HEK293 (cell line): ENCODE results near the gene DDX54.
A peak's percentile ranks its signal among the peaks of the same experiment; 100 is the strongest.

ENCODE experiments used
- CTCF ChIA-PET: fragments of 350-600 bp; formaldehyde crosslinking; extraction: SDS; loops from one replicate; lab custom pipeline; 2021; ENCODE audit warnings: antibody characterized with exemption; lab: Yijun Ruan, JAX
- POLR2A ChIA-PET: fragments of 300-600 bp; formaldehyde crosslinking; extraction: SDS; loops from one replicate; lab custom pipeline; 2020; ENCODE audit warnings: antibody characterized with exemption, inconsistent platforms; lab: Yijun Ruan, JAX
- H3K27ac ChIP-seq: fragments of 200-500 bp; sonication (Bioruptor generic); 2 replicates; pipeline ENCODE4 v1.5.1; 2014; ENCODE audit warnings: low read depth, low read length, control low read depth, inconsistent platforms; ENCODE audit errors: extremely low read depth
- H3K36me3 ChIP-seq, 2 experiments: fragments of 200-500 bp in 1 of 2; sonication (Bioruptor generic) in 1 of 2; 1 replicate in 1 of 2; 2 replicates in 1 of 2; pipeline ENCODE4 v1.5.1; 2014 to 2017; ENCODE audit warnings: inconsistent platforms in 2 of 2, low read length in 2 of 2; ENCODE audit not compliant: control insufficient read depth in 2 of 2, insufficient read depth in 1 of 2
- H3K4me1 ChIP-seq: fragments of 200-500 bp; sonication (Bioruptor generic); 2 replicates; pipeline ENCODE4 v1.5.1; 2014; ENCODE audit warnings: mild to moderate bottlenecking, low read length, inconsistent platforms; ENCODE audit not compliant: control insufficient read depth, insufficient read depth
- H3K4me3 ChIP-seq: 2 replicates; pipeline ENCODE4 v1.5.1; 2011; ENCODE audit warnings: low read depth, mild to moderate bottlenecking, control low read depth, low read length, moderate library complexity
- H3K9me3 ChIP-seq: fragments of 200-500 bp; sonication (Bioruptor generic); 2 replicates; pipeline ENCODE4 v1.5.1; 2014; ENCODE audit warnings: low read depth, low read length, inconsistent platforms; ENCODE audit not compliant: control insufficient read depth, insufficient read depth
- AEBP2 ChIP-seq: fragments of 450-650 bp; formaldehyde crosslinking; IDR thresholded peaks from 2 replicates; pipeline ENCODE4 v1.5.1; 2016; ENCODE audit warnings: missing biosample characterization, missing genetic modification characterization, borderline replicate concordance
- HIC1 ChIP-seq: fragments of 450-650 bp; formaldehyde crosslinking; IDR thresholded peaks from 2 replicates; pipeline ENCODE4 v1.5.1; 2016; ENCODE audit warnings: missing biosample characterization, missing genetic modification characterization
- OSR2 ChIP-seq: fragments of 450-650 bp; formaldehyde crosslinking; IDR thresholded peaks from 2 replicates; pipeline ENCODE4 v1.5.1; 2016; ENCODE audit warnings: missing biosample characterization, missing genetic modification characterization
- SALL2 ChIP-seq: fragments of 450-650 bp; formaldehyde crosslinking; IDR thresholded peaks from 2 replicates; pipeline ENCODE4 v1.5.0; 2017; ENCODE audit warnings: missing biosample characterization, mild to moderate bottlenecking, missing genetic modification characterization, borderline replicate concordance
- ZBTB1 ChIP-seq: fragments of 450-650 bp; formaldehyde crosslinking; IDR thresholded peaks from 2 replicates; pipeline ENCODE4 v1.5.1; 2016; ENCODE audit warnings: missing biosample characterization, missing genetic modification characterization
- ZEB2 ChIP-seq: fragments of 450-650 bp; formaldehyde crosslinking; IDR thresholded peaks from 2 replicates; pipeline ENCODE4 v1.5.1; 2016; ENCODE audit warnings: missing biosample characterization, missing genetic modification characterization
- ZNF121 ChIP-seq: fragments of 450-650 bp; formaldehyde crosslinking; IDR thresholded peaks from 2 replicates; pipeline ENCODE4 v1.5.1; 2016; ENCODE audit warnings: missing biosample characterization, missing genetic modification characterization
- ZNF16 ChIP-seq: fragments of 450-650 bp; formaldehyde crosslinking; IDR thresholded peaks from 2 replicates; pipeline ENCODE4 v1.5.1; 2016; ENCODE audit warnings: low read depth, missing biosample characterization, missing genetic modification characterization
- ZNF211 ChIP-seq: fragments of 450-650 bp; formaldehyde crosslinking; IDR thresholded peaks from 2 replicates; pipeline ENCODE4 v1.5.1; 2016; ENCODE audit warnings: low read depth, missing biosample characterization, missing genetic modification characterization
- ZNF366 ChIP-seq: fragments of 450-650 bp; formaldehyde crosslinking; conservative IDR thresholded peaks from 2 replicates; pipeline ENCODE4 v1.5.1; 2016; ENCODE audit warnings: missing biosample characterization, missing genetic modification characterization
- ZNF37A ChIP-seq: fragments of 450-650 bp; IDR thresholded peaks from 2 replicates; pipeline ENCODE4 v1.5.1; 2018; ENCODE audit warnings: missing biosample characterization, missing genetic modification characterization
- ZNF398 ChIP-seq: fragments of 450-650 bp; formaldehyde crosslinking; IDR thresholded peaks from 2 replicates; pipeline ENCODE4 v1.5.1; 2017; ENCODE audit warnings: missing biosample characterization, missing genetic modification characterization
- ZNF433 ChIP-seq: fragments of 450-650 bp; formaldehyde crosslinking; IDR thresholded peaks from 2 replicates; pipeline ENCODE4 v1.5.1; 2016; ENCODE audit warnings: missing biosample characterization, missing genetic modification characterization, low read depth
- ZNF521 ChIP-seq: fragments of 450-650 bp; formaldehyde crosslinking; IDR thresholded peaks from 2 replicates; pipeline ENCODE4 v1.5.1; 2017; ENCODE audit warnings: missing biosample characterization, mild to moderate bottlenecking, missing genetic modification characterization
- ZNF548 ChIP-seq: fragments of 450-650 bp; formaldehyde crosslinking; IDR thresholded peaks from 2 replicates; pipeline ENCODE4 v1.5.1; 2016; ENCODE audit warnings: missing biosample characterization, missing genetic modification characterization
- ZNF596 ChIP-seq: fragments of 450-650 bp; IDR thresholded peaks from 2 replicates; pipeline ENCODE4 v1.5.0; 2018; ENCODE audit warnings: missing biosample characterization, mild to moderate bottlenecking, missing genetic modification characterization, moderate library complexity
- ZNF624 ChIP-seq: fragments of 450-650 bp; formaldehyde crosslinking; IDR thresholded peaks from 2 replicates; pipeline ENCODE4 v1.5.1; 2017; ENCODE audit warnings: missing biosample characterization, missing genetic modification characterization
- ZNF701 ChIP-seq: fragments of 450-650 bp; formaldehyde crosslinking; IDR thresholded peaks from 2 replicates; pipeline ENCODE4 v1.5.1; 2016; ENCODE audit warnings: missing biosample characterization, missing genetic modification characterization
- ZNF776 ChIP-seq: fragments of 450-650 bp; formaldehyde crosslinking; IDR thresholded peaks from 2 replicates; pipeline ENCODE4 v1.5.0; 2017; ENCODE audit warnings: missing biosample characterization, missing genetic modification characterization, borderline replicate concordance
- ZXDB ChIP-seq: fragments of 450-650 bp; formaldehyde crosslinking; IDR thresholded peaks from 2 replicates; pipeline ENCODE4 v1.5.1; 2016; ENCODE audit warnings: missing biosample characterization, missing genetic modification characterization
- TF ChIP-seq, protein P1 (sequence below): fragments of 450-650 bp; formaldehyde crosslinking; IDR thresholded peaks from 2 replicates; pipeline ENCODE4 v1.5.1; 2016; ENCODE audit warnings: missing biosample characterization, missing genetic modification characterization

The DDX54 gene

DNA sequence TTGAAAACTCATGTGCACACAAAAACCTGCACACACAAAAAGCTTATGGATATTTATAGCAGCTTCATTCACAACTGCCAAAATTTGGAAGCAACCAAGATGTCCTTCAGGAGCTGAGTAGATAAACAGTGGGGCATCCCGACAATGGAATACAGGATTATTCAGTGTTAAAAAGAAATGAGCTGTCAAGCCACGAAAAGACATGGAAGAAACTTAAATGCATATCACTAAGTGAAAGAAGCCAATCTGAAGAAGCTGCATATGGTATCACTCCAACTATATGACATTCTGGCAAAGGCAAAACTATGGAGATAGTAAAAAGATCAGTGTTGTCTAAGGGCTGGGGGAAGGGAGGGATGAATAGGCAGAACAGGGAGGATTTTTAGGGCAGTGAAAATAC is 30.7 kb upstream of the DDX54 start (continued):
- TF ChIP-seq ZNF398 (tag by site-specific recombination) (no peak), ZEB2 (tag by site-specific recombination) (no peak), ZNF521 (no peak), ZNF624 (tag by site-specific recombination) (no peak), ZNF211 (no peak), ZNF701 (tag by site-specific recombination) (no peak)

DNA sequence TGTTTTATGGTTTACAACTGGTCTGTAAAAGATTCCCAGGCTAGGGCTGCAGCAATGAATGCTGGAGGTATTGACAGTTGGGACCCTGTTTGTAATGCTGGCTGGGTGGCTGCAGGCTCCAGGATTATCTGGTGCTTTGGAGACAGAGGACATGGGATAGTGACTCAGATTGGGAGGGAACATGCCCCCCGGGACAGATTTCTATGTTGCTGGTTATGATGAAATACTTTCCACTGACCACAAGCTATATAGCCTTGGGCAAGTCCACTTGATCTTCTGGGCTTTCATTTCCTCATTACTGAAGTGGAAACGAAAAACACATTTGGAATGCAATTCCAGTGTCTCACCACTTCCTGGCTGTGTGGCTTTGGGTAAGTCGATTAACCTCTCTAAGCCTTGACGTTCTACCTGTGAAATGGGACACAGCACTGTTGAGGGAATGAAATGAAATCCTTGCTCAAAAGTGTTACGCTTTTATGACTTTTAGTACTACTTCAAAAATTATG is 29.7 kb upstream of the DDX54 start:
- ChIA-PET CTCF (interaction anchor here (0.6 kb wide), 1 partner anchor 1766 kb away, joined by 3 read pairs; no protein-coding TSS in a partner anchor), POLR2A (no interaction called here)
- H3K9me3 ChIP-seq = no peaks in the 10 kb centered on the region
- no peaks in the 10 kb centered on the region for H3K36me3 ChIP-seq
- no peak for TF ChIP-seq ZBTB1 (tag by site-specific recombination)
- no peak for TF ChIP-seq ZXDB (tag by site-specific recombination)
- TF ChIP-seq OSR2 (tag by site-specific recombination) = no peak
- TF ChIP-seq ZNF596 = no peak
- no peak for TF ChIP-seq ZNF433 (tag by site-specific recombination)
- no peak for TF ChIP-seq SALL2 (tag by site-specific recombination)
- TF ChIP-seq AEBP2 (tag by site-specific recombination) = no peak
- no peak for TF ChIP-seq ZNF548
- TF ChIP-seq ZNF366 (tag by site-specific recombination) = no peak
- TF ChIP-seq ZEB2 (tag by site-specific recombination) = 0 out of 2 replicates have a peak, but pooled peaks have one; percentile 27
- TF ChIP-seq HIC1 = 0 out of 2 replicates have a peak, but pooled peaks have one; percentile 18
- TF ChIP-seq ZNF37A (tag by site-specific recombination) = no peak
- no peak for TF ChIP-seq ZNF776
- no peak for TF ChIP-seq ZNF16
- no peak overlapping the region for H3K4me3 ChIP-seq
- H3K4me1 ChIP-seq = no peaks in the 10 kb centered on the region
- H3K27ac ChIP-seq = no peak overlapping the region

- Histone ChIP-seq H3K9me3 (no peaks in the 10 kb centered on the region), H3K4me3 (no peak overlapping the region), H3K27ac (no peak overlapping the region), H3K36me3 (no peaks in the 10 kb centered on the region)
- TF ChIP-seq ZNF121 (tag by site-specific recombination) = peak; percentile 65; the same call in 1 of the 2 replicates
- TF ChIP-seq, protein P1, sequence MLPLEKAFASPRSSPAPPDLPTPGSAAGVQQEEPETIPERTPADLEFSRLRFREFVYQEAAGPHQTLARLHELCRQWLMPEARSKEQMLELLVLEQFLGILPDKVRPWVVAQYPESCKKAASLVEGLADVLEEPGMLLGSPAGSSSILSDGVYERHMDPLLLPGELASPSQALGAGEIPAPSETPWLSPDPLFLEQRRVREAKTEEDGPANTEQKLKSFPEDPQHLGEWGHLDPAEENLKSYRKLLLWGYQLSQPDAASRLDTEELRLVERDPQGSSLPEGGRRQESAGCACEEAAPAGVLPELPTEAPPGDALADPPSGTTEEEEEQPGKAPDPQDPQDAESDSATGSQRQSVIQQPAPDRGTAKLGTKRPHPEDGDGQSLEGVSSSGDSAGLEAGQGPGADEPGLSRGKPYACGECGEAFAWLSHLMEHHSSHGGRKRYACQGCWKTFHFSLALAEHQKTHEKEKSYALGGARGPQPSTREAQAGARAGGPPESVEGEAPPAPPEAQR = no peak
- TF ChIP-seq, all 188 proteins: peak for 1
- ChIA-PET CTCF (interaction anchor here (1.0 to 1.5 kb wide), 2 partner anchors 11 to 37 kb away, joined by 3 read pairs; partner anchors contain the start of gene TPCN1), POLR2A (interaction anchor here (1.0 kb wide), 1 partner anchor 11 kb away, joined by 3 read pairs; no protein-coding TSS in a partner anchor)
- H3K4me1 ChIP-seq = no peaks in the 10 kb centered on the region
Observed at GRCh38 chr12:113211160-113211559, 25.9 kb upstream of the DDX54 start.
